K562 (cell line): ENCODE results near the gene SPINK4. TPM values are rescaled to one million over a fixed set of nuclear protein-coding genes. Genes with fewer than 3 reads are reported as not detected.

Source experiments
- ATAC-seq: fragments of 200-7000 bp; cut with Tn5 transposase; 3 replicates; pipeline ENCODE4 v1.9.1; 2020; ENCODE audit warnings: moderate library complexity
- BruUV-seq: library from RNA; stranded (reverse); fragments of 400-500 nt; replicated peaks from 2 replicates; lab custom pipeline; 2021; lab: Mats Ljungman, UMichigan
- CTCF ChIA-PET: fragments of 300-600 bp; formaldehyde crosslinking; extraction: SDS; loops from one replicate; lab custom pipeline; 2021; ENCODE audit warnings: low intra/inter-chr PET ratio; lab: Yijun Ruan, JAX
- POLR2A ChIA-PET: fragments of 300-600, 350-650 bp; sonication (Branson Sonifier 250); formaldehyde crosslinking; extraction: SDS; loops from one replicate; lab custom pipeline; 2021; ENCODE audit warnings: antibody characterized with exemption, inconsistent platforms; lab: Yijun Ruan, JAX
- DNase-seq, 4 experiments: peaks; one replicate each; pipeline versions ENCODE4 v3.0.0 to v3.0.0-alpha.2; 2011 to 2018; ENCODE audit warnings: low spot score in 3 of 4, mixed read lengths in 3 of 4; ENCODE audit errors: extremely low read depth in 1 of 4
- FAIRE-seq: peaks from 2 replicates; lab custom pipeline; 2011; peaks lifted over from hg19 to GRCh38; lab: Jason Lieb, UNC
- H2AFZ ChIP-seq: 2 replicates; pipeline ENCODE4 v1.6.0; 2011; ENCODE audit warnings: low read depth, low read length, control low read depth, inconsistent platforms
- H3K27ac ChIP-seq: fragments of 200-600 bp; 3 replicates; pipeline ENCODE4 v1.8.0; 2011; ENCODE audit warnings: low read depth, mild to moderate bottlenecking, control low read depth, inconsistent platforms, low read length, moderate library complexity, mixed read lengths; ENCODE audit errors: extremely low read depth
- H3K27me3 ChIP-seq, 2 experiments: fragments of 300-600 bp in 1 of 2; 2 replicates in 1 of 2; 3 replicates in 1 of 2; pipeline versions ENCODE4 v1.6.0 to v1.8.0; 2011; ENCODE audit warnings: inconsistent platforms in 2 of 2, low read length in 2 of 2, mild to moderate bottlenecking in 1 of 2, mixed read lengths in 1 of 2, moderate library complexity in 1 of 2; ENCODE audit not compliant: control insufficient read depth in 2 of 2, insufficient read depth in 2 of 2
- H3K36me3 ChIP-seq: fragments of 300-600 bp; 3 replicates; pipeline ENCODE4 v1.8.0; 2011; ENCODE audit warnings: mild to moderate bottlenecking, low read length, inconsistent platforms; ENCODE audit not compliant: control insufficient read depth, insufficient read depth
- H3K4me1 ChIP-seq, 2 experiments: fragments of 200-600 bp in 1 of 2; replicated peaks in 1 of 2; 2 replicates in 1 of 2; 3 replicates in 1 of 2; pipeline versions ENCODE4 v1.5.1 to v1.8.0; 2011; ENCODE audit warnings: inconsistent platforms in 2 of 2, low read length in 2 of 2, mild to moderate bottlenecking in 1 of 2, mixed read lengths in 1 of 2, moderate library complexity in 1 of 2; ENCODE audit not compliant: control insufficient read depth in 2 of 2, insufficient read depth in 2 of 2
- H3K4me2 ChIP-seq: 2 replicates; pipeline ENCODE4 v1.6.1; 2011; ENCODE audit warnings: low read length, control low read depth, inconsistent platforms, mixed read lengths; ENCODE audit not compliant: insufficient read depth
- H3K4me3 ChIP-seq: fragments of 200-600 bp; sonication (generic), shearing (Covaris generic); 2 replicates; pipeline ENCODE4 v1.5.1; 2016; ENCODE audit warnings: control low read depth, inconsistent platforms
- H3K79me2 ChIP-seq: fragments of 200-600 bp; 3 replicates; pipeline ENCODE4 v1.8.0; 2011; ENCODE audit warnings: low read length, inconsistent platforms; ENCODE audit not compliant: control insufficient read depth, insufficient read depth
- H3K9ac ChIP-seq, 2 experiments: 2 replicates each; pipeline versions ENCODE4 v1.6.0 to v1.6.1; 2011; ENCODE audit warnings: low read depth in 2 of 2, low read length in 2 of 2, control low read depth in 1 of 2, inconsistent platforms in 1 of 2, mild to moderate bottlenecking in 1 of 2, mixed read lengths in 1 of 2; ENCODE audit not compliant: insufficient read depth in 1 of 2
- H3K9me1 ChIP-seq: one replicate; pipeline ENCODE4 v1.6.0; 2011; ENCODE audit warnings: inconsistent platforms, mild to moderate bottlenecking, low read length, moderate library complexity; ENCODE audit not compliant: control insufficient read depth, insufficient read depth
- H3K9me3 ChIP-seq: replicated peaks from 2 replicates; pipeline ENCODE4 v1.5.1; 2011; ENCODE audit warnings: low read depth, low read length, inconsistent platforms; ENCODE audit not compliant: control insufficient read depth, insufficient read depth
- H4K20me1 ChIP-seq: replicated peaks from 2 replicates; pipeline ENCODE4 v1.6.1; 2011; ENCODE audit warnings: low read length, inconsistent platforms, mixed read lengths; ENCODE audit not compliant: control insufficient read depth, insufficient read depth
- GABPA ChIP-seq: fragments of 200-800 bp; sonication (Bioruptor generic); conservative IDR thresholded peaks from 2 replicates; pipeline ENCODE4 v1.6.1; 2016; ENCODE audit warnings: low read depth, missing genetic modification characterization, missing compliant biosample characterization
- LCOR ChIP-seq: sonication (generic); formaldehyde crosslinking; IDR thresholded peaks from 2 replicates; pipeline ENCODE4 v1.8.0; 2022; ENCODE audit warnings: mild to moderate bottlenecking, missing genetic modification reagents
- MCM2 ChIP-seq: fragments of 450-650 bp; IDR thresholded peaks from 2 replicates; pipeline ENCODE4 v1.6.1; 2017; ENCODE audit warnings: low read depth, mild to moderate bottlenecking
- POLR2A ChIP-seq: fragments of 450-650 bp; conservative IDR thresholded peaks from 2 replicates; pipeline ENCODE4 v1.6.1; 2016
- RFX7 ChIP-seq: fragments of 250-450 bp; sonication (Bioruptor Pico); IDR thresholded peaks from 2 replicates; pipeline ENCODE4 v1.5.1; 2021; ENCODE audit warnings: mild to moderate bottlenecking
- TBP ChIP-seq: optimal IDR thresholded peaks from 2 replicates; pipeline ENCODE3; 2011; ENCODE audit warnings: low read depth, low read length, improper control_type of control experiment
- TCFL5 ChIP-seq: fragments of 250-450 bp; sonication (Bioruptor Pico); conservative IDR thresholded peaks from 2 replicates; pipeline ENCODE4 v1.6.1; 2021; ENCODE audit warnings: mild to moderate bottlenecking, moderate library complexity, matching md5 sums
- THRB ChIP-seq: fragments of 450-650 bp; formaldehyde crosslinking; conservative IDR thresholded peaks from 2 replicates; pipeline ENCODE4 v1.4.0; 2022; ENCODE audit warnings: mild to moderate bottlenecking, missing genetic modification characterization
- ZNF583 ChIP-seq: fragments of 250-450 bp; sonication (Bioruptor Pico); IDR thresholded peaks from 2 replicates; pipeline ENCODE4 v1.4.0; 2020
- WGBS: fragments of 100-300 bp; shearing (Covaris generic); methylation state at CpG from one replicate; pipeline ENCODE4 v1.1.6; 2016; ENCODE audit warnings: low coverage, mixed read lengths; ENCODE audit not compliant: insufficient coverage; ENCODE audit errors: missing lambda C conversion rate; 5-methylcytosine and 5-hydroxymethylcytosine counted together
- in situ Hi-C: fragments of 300-500 bp; cut with MboI; formaldehyde crosslinking; loops from 4 replicates; pipeline ENCODE4 v1.15.0; 2018; ENCODE audit warnings: inconsistent platforms, mixed read lengths
- intact Hi-C: fragments of 100-400 bp; cut with micrococcal nuclease; formaldehyde crosslinking; loops from 2 replicates; pipeline ENCODE4 v1.14.2; 2022
- polyA plus RNA-seq, 8 experiments: library from polyadenylated mRNA; depleted of rRNA in 4 of 8; stranded (reverse) in 5 of 8; unstranded in 3 of 8; fragments of >200 nt; fragmentation: Nextera tagmentation in 2 of 8; fragmentation: Illumina TruSeq in 1 of 8; extraction: Ambion mirVana in 2 of 8; extraction: Trizol in 1 of 8; gene quantifications; 2 replicates each; pipeline versions ENCODE4 v1.2.1 to v1.2.3, GENCODE V29; 2011 to 2014; ENCODE audit warnings: inconsistent platforms in 1 of 8, missing spikeins in 1 of 8
- total RNA-seq, 7 experiments: library from RNA; depleted of rRNA in 6 of 7; stranded (reverse); fragments of >200 nt in 6 of 7; fragmentation: Illumina TruSeq in 2 of 7; extraction: Trizol in 2 of 7; gene quantifications; 2 replicates each; pipeline versions ENCODE4 v1.2.1 to v1.2.3, GENCODE V29; 2011 to 2021; ENCODE audit warnings: low replicate concordance in 1 of 7

SPINK4 gene
- total and polyA plus RNA-seq, 9 of the 15 experiments (the other 6 are each of a cell fraction or from before 2014, with no cell fraction given) = 0.74 to 5.5 (median 2.1) TPM; not detected in 2

GRCh38 chr9:33222031-33222430 is 17.9 kb upstream of the SPINK4 start:
- Histone ChIP-seq H3K9me3 (no peaks in the 10 kb centered on the region), H3K4me2 (no peak overlapping the region), H3K27me3 (no peaks in the 10 kb centered on the region), H2AFZ (no peak overlapping the region)
- 38% methylated on average over 3 of the region's 3 CpGs for WGBS
- no peak for FAIRE-seq
- in situ Hi-C loops = no loop called here
- no peak for TF ChIP-seq MCM2
- TF ChIP-seq THRB (CRISPR knock-in tag) = no peak
- TF ChIP-seq ZNF583 (CRISPR knock-in tag) = no peak
- TF ChIP-seq LCOR (CRISPR knock-in tag) = no peak
- TF ChIP-seq TCFL5 = no peak
- no peak for TF ChIP-seq POLR2A
- TF ChIP-seq TBP = no peak
- TF ChIP-seq GABPA (tag) = no peak
- TF ChIP-seq RFX7 = no peak
- TF ChIP-seq, all 486 proteins: peak for 0
- ATAC-seq (no peak), DNase-seq (no peak)
- H3K4me3 ChIP-seq = no peak overlapping the region
- ChIA-PET CTCF (no interaction called here), POLR2A (no interaction called here)
- H3K36me3 ChIP-seq = no peaks in the 10 kb centered on the region
- H4K20me1 ChIP-seq = no peaks in the 10 kb centered on the region
- BruUV-seq = no TSS peak
- no peak overlapping the region for H3K9ac ChIP-seq
- intact Hi-C loops = loop anchor here (10.0 kb wide), 1 partner anchor 227 kb away; no protein-coding TSS in a partner anchor
- H3K4me1 ChIP-seq = peaks cover 0 to 4% of the 10 kb centered on the region in 2 experiments; a peak in 3 of 5 replicates
- H3K27ac ChIP-seq = no peak overlapping the region
- H3K79me2 ChIP-seq = no peaks in the 10 kb centered on the region
- H3K9me1 ChIP-seq = no peaks in the 10 kb centered on the region
